Measurements from ENCODE around the gene CCDC88C.

Gene CCDC88C

GRCh38 chr14:91398707-91399106 is 18.9 kb downstream of the CCDC88C start:
- in situ Hi-C loops (cut with HindIII; ENCODE audit: low sequenced_read_pairs) = loop anchor here (5.0 kb wide), 1 partner anchor 91 kb away; no protein-coding TSS in a partner anchor

- in situ Hi-C loops (cut with HindIII; ENCODE audit: low sequenced_read_pairs) = loop anchor here (5.0 kb wide), 1 partner anchor 91 kb away; no protein-coding TSS in a partner anchor
Observed at GRCh38 chr14:91397965-91398591, 19.5 kb downstream of the CCDC88C start.

- in situ Hi-C loops (cut with HindIII; ENCODE audit: low sequenced_read_pairs) = loop anchor here (5.0 kb wide), 1 partner anchor 90 kb away; no protein-coding TSS in a partner anchor
Observed at GRCh38 chr14:91396959-91397815, 20.4 kb downstream of the CCDC88C start.

DNA sequence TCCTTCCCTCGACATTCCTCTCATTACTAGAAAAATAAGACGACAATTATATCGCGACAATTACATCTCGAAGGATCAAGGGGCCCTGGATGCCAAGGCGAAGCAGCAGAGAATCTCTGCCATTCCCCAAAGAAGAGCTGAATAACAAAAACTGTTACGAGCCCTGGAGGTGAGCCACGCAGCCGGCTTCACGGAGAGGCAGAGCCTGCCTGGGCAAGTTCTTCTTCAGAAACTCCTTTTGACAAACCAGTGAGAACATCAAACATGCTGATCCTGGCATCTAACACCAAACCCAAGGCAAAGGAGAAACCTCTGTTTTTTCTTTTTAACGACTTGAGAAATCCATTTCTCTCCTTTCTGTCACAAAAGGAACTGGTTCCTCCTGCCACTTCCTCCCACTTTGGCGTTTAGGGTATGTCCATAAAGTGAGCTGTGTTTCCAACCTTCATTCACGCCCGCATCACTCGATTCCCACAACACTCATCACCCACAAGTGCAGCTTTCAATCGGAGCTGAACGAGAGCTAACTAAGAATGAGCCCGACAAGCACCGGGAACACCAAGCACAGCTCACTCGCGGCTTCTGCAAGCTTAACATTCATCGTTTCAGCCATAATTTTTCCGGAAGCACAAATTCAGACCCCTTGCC is 21.5 kb downstream of the CCDC88C start:
- in situ Hi-C loops (cut with HindIII; ENCODE audit: low sequenced_read_pairs) = loop anchor here (5.0 kb wide), 1 partner anchor 89 kb away; no protein-coding TSS in a partner anchor

- in situ Hi-C loops (cut with HindIII; ENCODE audit: low sequenced_read_pairs) = loop anchor here (5.0 kb wide), 1 partner anchor 88 kb away; no protein-coding TSS in a partner anchor
Observed at GRCh38 chr14:91395466-91395865, 22.2 kb downstream of the CCDC88C start.

DNA sequence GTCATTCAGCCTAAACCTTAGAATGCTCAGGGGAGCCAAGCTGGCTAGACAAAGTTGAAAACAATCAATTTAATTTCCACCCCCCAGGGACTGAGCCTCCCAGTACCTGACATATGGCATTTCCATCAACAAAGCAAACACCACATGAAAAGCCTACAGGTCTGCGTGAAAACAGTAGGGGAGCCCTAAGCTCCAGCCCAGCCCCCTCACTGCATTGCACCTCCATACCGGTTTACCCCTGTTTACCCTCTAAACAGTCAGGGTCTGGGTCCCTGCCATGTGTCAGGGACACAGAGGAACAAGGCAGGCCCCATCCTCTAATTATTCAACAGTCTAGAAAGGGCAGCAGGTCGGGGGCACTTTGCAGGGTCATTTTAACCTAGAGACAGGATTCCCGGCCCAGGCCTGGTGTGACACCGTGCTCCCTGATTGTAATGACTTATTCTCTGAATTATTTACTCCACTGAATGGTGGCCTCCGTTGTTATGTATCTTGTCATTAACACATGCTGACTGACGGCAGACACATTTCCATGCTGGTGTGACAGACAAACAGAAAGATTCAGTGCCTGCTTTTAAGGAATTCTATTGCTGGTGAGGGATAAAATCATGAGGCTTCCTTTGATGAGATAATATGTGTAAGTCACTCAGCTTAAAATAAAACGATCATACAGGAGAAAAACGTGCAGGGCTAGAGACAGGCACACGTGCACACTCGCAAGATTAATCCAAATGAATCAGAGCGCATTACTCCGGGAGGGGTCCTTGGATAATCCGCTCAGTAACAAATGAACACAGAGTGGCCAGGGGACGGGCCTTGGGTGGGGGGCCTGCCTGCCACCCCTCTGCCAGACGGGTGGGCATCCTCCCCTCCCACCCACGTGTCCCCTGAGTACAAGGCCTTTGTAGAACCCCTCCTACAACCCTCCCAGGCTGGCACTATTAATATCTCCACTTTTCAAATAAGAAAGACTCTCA is 23.2 kb downstream of the CCDC88C start:
- in situ Hi-C loops (cut with HindIII; ENCODE audit: low sequenced_read_pairs) = loop anchor here (5.0 kb wide), 1 partner anchor 87 kb away; no protein-coding TSS in a partner anchor

DNA sequence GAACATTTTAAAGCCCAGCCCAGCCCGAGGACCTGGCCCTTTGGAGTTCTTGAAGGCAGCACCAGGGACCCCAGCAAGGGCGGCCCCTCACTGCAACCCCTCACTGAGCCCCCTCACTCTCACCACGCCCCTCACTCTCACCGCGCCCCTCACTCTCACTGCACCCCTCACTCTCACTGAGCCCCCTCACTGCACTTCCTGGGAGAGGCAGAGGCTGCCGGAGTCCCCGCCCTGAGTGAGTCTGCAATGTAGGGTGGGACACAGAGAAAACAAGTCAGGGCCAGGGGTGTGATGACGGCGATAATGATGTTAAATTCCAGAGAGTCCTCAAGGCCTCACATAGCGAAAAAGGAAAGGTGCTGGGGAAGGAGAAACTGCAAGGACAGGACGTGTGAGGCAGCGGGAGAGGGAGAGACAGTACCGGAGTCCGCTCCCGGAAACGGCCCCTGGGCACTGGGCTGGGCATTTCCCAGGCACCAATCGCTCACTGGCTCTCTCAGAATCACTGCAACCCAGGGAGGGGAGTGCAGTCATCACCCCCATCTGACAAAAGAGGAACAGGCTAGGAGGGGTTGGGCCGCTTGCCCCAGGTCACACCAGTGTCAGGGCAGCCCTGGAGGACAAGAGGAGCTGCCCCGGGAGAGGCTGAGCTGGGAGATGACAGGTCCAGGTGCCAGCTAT is 24.9 kb downstream of the CCDC88C start:
- in situ Hi-C loops (cut with HindIII; ENCODE audit: low sequenced_read_pairs) = no loop called here

- in situ Hi-C loops (cut with HindIII; ENCODE audit: low sequenced_read_pairs) = no loop called here
Observed at GRCh38 chr14:91390165-91390778, 27.3 kb downstream of the CCDC88C start.

DNA sequence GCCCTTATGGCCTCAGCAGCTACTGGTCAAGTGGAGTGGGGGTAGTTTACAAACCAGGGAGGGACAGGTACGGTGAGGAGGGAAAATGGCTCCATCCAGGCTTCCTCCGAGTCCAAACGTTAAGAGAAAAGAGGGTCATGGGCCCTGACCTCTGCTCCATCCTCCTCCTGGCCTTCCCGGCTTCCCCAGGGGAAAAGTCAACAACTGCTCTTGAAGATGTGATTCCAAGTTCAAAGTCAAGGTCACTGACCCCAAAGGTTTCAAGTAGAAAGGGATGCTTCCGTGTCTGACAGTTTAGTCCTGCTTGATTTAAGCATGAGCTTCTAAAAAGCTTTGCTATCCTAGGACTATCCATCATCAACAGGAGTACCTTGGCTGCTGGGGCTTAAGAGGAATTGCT is 28.5 kb downstream of the CCDC88C start:
- in situ Hi-C loops (cut with HindIII; ENCODE audit: low sequenced_read_pairs) = no loop called here

GRCh38 chr14:91388551-91388975 is 29.1 kb downstream of the CCDC88C start:
- in situ Hi-C loops (cut with HindIII; ENCODE audit: low sequenced_read_pairs) = no loop called here

- in situ Hi-C loops (cut with HindIII; ENCODE audit: low sequenced_read_pairs) = no loop called here
Observed at GRCh38 chr14:91387951-91388381, 29.7 kb downstream of the CCDC88C start.

GRCh38 chr14:91387169-91387835 is 30.3 kb downstream of the CCDC88C start:
- in situ Hi-C loops (cut with HindIII; ENCODE audit: low sequenced_read_pairs) = no loop called here

- in situ Hi-C loops (cut with HindIII; ENCODE audit: low sequenced_read_pairs) = no loop called here
Observed at GRCh38 chr14:91385697-91386096, 31.9 kb downstream of the CCDC88C start.

- in situ Hi-C loops (cut with HindIII; ENCODE audit: low sequenced_read_pairs) = no loop called here
Observed at GRCh38 chr14:91385224-91385623, 32.4 kb downstream of the CCDC88C start.

DNA sequence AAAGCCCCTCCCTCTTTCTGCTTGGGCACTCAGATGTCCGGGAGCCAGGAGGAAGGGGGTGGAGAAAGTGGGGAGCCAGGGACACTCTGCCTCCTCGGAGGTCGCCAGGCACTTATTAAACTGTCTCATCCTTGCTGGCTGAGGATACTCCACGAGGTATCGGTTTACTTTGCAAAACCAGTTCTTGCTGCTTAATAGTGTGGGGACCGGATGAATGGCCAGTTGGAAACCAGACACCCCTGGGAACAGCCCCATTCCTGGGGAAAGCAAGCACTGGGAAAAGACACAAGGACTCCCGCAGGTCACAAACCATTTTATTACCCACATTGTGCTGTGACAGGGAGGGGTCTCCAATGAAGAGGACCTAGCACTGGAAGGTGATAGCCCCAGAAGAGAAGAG is 34.2 kb downstream of the CCDC88C start:
- in situ Hi-C loops (cut with HindIII; ENCODE audit: low sequenced_read_pairs) = no loop called here

DNA sequence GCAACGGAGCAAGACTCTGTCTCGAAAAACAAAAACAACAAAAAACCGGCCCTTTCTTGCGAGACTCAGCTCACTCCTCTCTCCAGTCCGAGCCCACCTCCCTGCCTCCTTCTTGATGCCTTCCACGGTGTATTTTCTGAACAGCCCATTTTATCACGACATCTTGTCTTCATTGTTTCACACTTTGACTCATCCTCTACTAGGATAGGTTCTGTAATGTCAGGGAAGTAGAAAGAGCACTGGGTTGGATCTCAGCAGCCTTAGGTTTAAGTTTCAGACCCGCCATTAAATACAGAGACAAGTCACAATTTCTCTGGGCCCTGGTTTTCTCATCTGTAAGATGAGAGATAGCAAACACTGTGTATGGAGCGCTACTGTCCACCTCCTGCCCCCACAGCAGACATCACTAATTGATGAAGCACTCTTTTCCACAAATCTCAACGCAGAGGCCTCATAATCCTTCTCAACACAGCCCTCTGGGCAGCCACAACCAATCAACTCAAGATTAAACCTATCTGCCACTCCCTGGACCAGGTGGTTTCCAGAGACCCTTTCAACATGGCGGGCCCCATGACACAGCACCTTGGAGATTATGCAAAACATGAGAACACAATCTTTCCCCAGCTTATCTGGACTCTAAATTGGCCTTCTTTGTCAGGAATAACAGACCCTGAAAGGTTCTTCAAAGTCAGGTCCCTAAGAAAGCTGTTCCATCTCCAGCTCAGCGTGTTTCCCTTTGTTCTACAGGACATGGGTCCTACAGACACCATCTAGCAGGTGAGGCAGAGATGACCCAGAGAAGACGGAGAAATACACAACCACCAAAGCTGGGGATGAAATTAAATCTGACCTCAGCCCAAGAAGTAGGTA is 35.6 kb downstream of the CCDC88C start:
- in situ Hi-C loops (cut with HindIII; ENCODE audit: low sequenced_read_pairs) = no loop called here

- in situ Hi-C loops (cut with HindIII; ENCODE audit: low sequenced_read_pairs) = no loop called here
Observed at GRCh38 chr14:91380610-91381371, 36.8 kb downstream of the CCDC88C start.

Data from endothelial cell of hepatic sinusoid (primary cell).